Right hindlimb (tissue), 1 donor: ENCODE data around the gene EYA2.

Experiments
- DNase-seq: peaks from one replicate; pipeline ENCODE4 v3.0.0-alpha.2; 2018

The EYA2 gene

GRCh38 chr20:47079047-47079446, 184.4 kb downstream of the EYA2 start:
- no peak for DNase-seq

- DNase-seq: no peak
These were observed 185.7 kb downstream of the EYA2 start for GRCh38 chr20:47080365-47080764.

GRCh38 chr20:47086316-47086715, 191.7 kb downstream of the EYA2 start:
- DNase-seq: no peak

GRCh38 chr20:47088335-47088734, 193.7 kb downstream of the EYA2 start:
- no peak for DNase-seq

GRCh38 chr20:47089151-47089550, 194.5 kb downstream of the EYA2 start:
- no peak for DNase-seq

- DNase-seq: no peak
These were observed 196.2 kb downstream of the EYA2 start for GRCh38 chr20:47090835-47091234.

GRCh38 chr20:47093320-47093966, 198.8 kb downstream of the EYA2 start:
- no peak for DNase-seq

GRCh38 chr20:47095690-47096089, 201.0 kb downstream of the EYA2 start:
- DNase-seq: no peak

- no peak for DNase-seq
These were observed 203.3 kb downstream of the EYA2 start for GRCh38 chr20:47097691-47098622.

GRCh38 chr20:47099093-47099492, 204.4 kb downstream of the EYA2 start:
- DNase-seq: no peak

- no peak for DNase-seq
These were observed 205.3 kb downstream of the EYA2 start for GRCh38 chr20:47099825-47100441.

- DNase-seq: no peak
These were observed 208.0 kb downstream of the EYA2 start for GRCh38 chr20:47102629-47103028.

- no peak for DNase-seq
These were observed 212.1 kb downstream of the EYA2 start for GRCh38 chr20:47106786-47107185.

GRCh38 chr20:47108994-47109393, 214.4 kb downstream of the EYA2 start:
- DNase-seq: no peak

- no peak for DNase-seq
These were observed 216.2 kb downstream of the EYA2 start for GRCh38 chr20:47110819-47111218.

GRCh38 chr20:47111576-47111975, 216.9 kb downstream of the EYA2 start:
- DNase-seq: no peak

- DNase-seq: no peak
These were observed 218.9 kb downstream of the EYA2 start for GRCh38 chr20:47113362-47114109.

GRCh38 chr20:47115694-47116093, 221.1 kb downstream of the EYA2 start:
- DNase-seq: no peak

GRCh38 chr20:47117371-47117770, 222.7 kb downstream of the EYA2 start:
- peak; percentile 53 for DNase-seq

GRCh38 chr20:47117773-47118172, 223.1 kb downstream of the EYA2 start:
- peak; percentile 48 for DNase-seq

- peak; percentile 70 for DNase-seq
These were observed 223.6 kb downstream of the EYA2 start for GRCh38 chr20:47118206-47118605.

GRCh38 chr20:47118641-47119040, 224.0 kb downstream of the EYA2 start:
- DNase-seq: peak; percentile 41

- no peak for DNase-seq
These were observed 225.8 kb downstream of the EYA2 start for GRCh38 chr20:47120346-47120936.
